CD4-positive, alpha-beta T cell treated with Interleukin-4 for 1 hour (primary cell): Measurements from ENCODE around the gene PACRG.
"Not testable (repeated sequence)": the region's sequence is repeated elsewhere in the genome, so short reads cannot be mapped to it uniquely, and the experiment has no call there.

ENCODE experiments used
- DNase-seq, 2 donors: peaks; one replicate each; pipeline ENCODE4 v3.0.0-alpha.2; 2020 to 2022

PACRG gene

DNA sequence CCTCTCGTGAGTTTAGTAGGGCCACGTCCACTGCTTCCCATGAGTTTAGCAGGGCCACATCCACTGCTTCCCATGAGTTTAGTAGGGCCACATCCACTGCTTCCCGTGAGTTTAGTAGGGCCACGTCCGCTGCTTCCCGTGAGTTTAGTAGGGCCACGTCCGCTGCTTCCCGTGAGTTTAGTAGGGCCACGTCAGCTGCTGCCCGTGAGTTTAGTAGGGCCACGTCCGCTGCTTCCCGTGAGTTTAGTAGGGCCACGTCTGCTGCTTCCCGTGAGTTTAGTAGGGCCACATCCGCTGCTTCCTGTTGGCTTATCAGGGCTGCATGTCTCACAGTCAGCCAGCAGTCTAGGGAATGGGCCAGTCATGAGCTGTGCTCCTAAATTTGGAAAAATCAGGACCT, 573.1 kb downstream of the PACRG start:
- no peak for DNase-seq

DNA sequence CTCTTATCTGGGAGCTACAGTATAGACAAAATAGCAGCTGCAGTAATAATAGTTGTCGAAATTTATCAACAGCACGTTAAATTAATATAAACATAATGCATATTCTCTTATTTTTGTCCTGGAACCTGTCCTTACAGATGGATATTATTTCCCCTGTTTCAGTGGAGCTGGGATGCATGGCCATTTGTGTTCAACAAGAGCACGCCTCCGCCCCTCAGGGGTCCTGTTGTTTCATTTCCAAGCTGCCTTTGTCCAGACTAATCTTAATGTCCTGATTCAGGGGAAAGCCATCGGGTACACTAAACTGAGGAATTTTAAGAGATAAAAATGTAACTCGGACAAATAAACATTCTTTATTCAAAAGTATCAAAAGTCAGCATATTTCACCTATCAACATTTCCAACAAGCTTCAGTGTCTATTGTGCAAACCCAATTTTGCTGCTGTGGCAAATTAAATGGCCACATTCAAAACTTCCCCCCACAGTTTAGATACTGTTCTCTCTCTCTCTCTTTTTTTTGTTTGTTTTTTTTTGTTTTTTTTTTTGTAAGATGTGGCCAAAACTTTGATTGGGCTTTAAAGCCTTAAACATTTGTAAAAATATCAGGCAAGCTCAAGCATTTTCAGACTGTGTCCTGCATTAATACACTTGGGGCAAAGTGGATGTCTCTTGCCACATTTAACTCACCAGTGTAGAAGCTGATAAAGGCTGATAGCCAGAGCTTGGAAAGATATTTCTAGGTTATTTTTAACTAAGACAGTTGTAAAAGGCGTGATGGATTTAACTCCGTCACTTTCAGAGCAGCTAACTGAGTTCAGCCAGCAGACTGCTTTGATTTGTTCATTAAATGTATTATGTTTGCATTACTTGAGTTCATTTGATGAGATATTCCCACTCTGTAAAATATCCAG, 574.2 kb downstream of the PACRG start:
- DNase-seq: no peak

DNA sequence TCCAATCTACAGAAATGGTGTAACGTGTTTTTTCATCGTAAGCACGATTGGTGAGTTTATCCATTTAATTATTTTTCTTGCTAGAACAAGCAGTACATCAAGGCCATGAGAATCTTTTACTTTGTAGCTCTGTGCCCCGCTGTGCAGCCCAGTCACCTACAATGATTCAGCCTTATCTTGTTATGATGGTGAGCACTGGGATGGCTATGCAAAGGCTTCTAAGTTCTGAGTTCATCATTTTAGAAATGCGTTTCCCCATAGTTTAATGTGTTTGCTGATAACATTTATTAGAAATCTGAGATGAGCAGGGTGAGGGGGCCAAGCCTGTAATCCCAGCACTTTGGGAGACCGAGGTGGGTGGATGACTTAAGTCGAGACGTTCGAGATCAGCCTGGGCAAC, 575.0 kb downstream of the PACRG start:
- DNase-seq: no peak

DNA sequence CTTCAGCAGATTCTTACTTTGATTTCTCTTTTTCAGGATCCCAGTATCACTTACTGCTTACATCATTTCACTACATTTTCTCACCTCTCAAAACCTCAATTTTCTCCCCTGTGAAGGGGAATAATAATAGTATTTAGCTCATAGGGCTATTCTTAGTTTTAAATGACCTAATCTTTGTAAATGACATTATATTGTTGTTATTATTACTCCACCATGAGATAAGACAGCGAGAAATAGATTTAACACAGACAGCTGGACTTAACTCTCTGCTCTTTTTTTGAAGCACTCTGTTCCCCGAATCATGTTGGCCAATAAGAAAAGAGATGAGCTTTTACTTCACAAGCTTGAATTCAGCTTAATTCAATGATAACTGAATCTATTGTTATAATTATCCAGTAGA, 578.2 kb downstream of the PACRG start:
- DNase-seq: no peak

DNA sequence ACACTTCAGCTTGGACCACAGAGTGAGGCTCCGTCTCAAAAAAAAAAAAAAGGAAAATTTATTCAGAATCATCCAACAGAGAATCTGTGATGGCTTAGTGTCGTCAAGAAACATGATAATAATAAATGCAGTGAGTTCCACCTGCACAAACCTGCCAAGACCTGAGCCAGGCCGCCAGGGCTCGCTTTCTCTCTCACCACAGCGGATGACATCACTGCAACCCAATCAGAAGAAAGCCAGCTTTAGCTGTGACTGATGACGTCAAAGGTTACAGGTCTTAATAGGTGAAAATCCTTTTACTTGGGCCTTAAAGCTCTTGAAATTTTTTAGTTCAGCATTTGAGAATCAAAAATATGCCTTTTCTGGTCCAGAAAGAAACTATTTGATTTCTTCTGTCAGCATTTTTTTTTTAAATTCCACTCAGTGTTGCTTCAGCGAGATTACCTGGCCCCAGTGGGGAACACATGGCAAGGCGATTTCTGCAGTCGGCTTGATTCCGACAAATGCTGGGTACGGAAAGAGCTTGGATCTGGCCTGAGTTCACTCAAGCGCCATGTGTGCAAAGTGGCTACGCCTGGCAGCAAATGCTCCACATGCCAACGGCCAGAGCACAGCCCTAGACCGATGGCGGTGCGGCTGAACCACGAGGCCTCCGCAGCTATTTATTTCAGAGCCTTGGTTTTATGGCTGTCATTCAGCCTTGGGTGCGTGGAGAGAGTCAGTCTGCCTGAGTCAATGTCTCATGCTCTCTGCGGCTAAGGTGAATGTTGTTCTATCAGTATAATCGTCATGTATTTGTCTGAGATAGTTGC, 581.1 kb downstream of the PACRG start:
- no peak for DNase-seq

DNA sequence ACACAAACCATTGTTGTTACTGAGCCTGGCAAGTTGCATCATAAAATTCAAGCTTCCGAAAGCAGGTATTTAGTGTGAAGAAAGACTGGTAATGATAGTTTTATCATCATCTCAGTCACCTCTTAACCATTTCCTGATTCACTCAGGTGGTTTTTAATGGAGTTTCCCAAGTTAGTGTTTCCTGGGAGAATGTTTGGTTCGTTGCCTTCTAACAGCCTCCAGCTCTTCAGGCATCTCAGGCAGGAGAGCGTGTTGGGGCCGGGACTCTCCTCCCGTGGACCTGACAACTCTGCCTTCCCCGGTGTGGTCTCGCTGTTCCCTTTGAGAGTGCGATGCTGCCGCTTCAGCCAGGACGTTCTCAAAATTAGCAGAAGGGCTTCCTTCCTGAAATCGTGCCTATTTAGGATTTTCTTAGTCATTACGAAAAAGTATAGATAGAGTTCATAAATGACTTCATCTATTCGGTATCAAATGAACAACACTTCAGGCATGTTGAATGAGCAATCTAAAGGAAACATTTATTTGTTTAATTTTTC, 581.8 kb downstream of the PACRG start:
- DNase-seq: no peak

DNA sequence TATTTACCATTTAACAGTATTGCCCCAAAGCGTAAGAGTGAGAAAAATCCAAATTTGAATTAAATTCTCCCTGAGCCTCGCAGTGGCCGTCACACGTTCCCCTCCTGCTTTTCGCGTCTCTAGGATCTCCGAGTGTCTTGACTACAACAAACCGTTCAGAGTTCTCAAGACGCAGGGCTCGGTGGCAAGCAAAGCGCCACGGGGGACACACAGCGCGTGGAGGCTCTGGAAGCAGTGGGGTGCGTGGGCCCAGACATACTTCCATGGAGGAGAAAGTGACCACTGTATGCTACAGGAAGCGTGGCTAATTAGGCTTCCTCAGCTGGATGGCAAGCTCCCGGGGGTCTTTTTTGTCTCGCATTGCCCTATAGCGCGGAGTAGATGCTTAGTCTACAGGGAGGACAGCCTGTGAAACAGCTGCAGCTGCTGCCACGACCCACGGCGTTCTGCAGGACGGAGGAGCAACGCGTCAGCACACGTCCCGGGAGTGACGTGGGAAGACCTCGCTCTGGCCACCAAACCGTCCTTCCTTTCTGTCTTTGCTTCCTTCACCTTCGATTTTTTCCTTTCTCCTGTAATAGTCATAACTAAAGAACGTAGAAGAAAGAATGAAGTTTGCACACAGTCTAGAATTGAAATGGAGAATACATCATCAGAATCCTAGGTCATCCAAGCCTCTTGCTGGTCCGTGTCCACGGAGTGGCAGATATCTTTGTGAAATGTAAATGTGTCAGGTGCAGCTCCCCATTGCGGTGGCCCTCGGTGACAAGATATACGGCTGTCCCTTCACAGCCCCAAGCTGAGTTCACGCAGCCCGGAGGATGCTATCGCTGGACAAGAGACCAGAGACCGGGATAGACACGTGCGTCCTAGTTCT, 582.6 kb downstream of the PACRG start:
- DNase-seq: no peak

DNA sequence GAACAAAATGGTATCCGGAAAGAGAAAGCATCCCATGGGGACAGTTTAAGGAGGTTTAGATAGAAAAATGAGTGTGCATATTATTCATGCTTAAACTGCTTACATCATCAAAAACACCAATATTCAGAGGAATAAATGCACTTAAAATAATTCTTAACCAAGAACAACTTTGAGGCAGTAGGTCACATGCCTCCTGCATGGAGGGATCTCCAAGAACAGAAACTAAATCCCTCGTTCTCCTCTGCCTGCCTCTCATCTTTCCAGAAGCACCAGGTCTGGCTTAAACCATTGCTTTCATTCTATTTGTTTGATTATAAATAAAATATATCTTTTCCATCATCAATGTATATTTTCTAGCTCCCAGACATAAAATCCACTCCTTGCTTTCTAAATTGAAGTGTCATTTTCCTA, 583.2 kb downstream of the PACRG start:
- no peak for DNase-seq

DNA sequence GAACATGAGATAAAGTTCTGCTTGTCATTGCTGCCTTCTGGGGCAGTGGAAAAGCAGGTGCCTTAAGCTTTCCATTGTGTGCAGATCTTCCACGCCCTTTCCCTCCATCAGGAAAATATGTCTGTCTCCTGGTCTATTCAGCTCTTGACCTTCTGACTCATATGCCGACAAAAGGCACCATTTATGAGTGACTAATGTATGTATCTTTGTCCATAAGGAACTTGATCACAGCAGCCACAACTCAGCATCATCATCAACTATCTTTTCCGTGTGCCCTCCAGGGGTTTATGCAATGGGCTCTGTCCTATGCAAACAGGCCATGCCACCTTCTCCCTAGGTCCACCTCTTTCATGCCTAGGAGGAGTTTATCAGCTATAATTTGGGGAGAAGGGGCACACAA, 584.1 kb downstream of the PACRG start:
- no peak for DNase-seq

DNA sequence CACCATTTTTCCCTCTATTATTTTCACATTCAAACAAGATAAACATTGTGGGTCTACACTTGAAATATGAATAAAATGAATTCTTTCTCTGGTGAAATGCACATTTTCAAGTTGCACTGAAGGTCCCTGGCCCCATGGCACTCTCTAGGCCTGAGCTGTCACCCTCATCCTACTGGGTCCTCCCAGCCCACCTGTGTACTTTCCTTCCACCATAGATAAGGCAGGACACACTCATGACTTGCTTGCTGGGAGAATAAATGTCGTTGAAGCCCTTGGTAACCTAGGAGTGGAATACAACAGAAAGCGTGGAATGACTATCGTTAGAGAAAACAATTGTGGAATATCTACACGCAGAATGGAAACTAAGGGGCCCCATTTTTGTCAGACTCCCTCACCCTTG, 585.8 kb downstream of the PACRG start:
- no peak for DNase-seq

DNA sequence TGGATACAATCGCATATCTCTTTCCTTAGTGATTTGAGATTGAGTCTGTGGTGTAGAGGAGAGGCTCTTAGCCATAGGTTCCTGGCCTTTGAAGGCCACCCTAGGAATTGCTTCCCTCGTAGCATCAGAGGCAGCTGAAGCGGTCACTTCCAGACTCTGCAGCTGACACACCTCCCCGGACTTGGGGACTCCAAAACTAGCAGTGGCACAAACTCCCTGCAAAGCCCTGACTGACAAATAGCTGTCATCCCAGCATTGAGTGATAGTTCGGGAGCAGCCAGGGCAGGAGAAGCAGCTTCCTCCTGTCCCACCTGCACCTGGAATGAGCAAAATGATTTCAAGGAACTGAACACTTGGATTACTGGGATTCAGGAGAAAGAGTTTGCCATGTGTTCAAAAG, 586.2 kb downstream of the PACRG start:
- no peak for DNase-seq

DNA sequence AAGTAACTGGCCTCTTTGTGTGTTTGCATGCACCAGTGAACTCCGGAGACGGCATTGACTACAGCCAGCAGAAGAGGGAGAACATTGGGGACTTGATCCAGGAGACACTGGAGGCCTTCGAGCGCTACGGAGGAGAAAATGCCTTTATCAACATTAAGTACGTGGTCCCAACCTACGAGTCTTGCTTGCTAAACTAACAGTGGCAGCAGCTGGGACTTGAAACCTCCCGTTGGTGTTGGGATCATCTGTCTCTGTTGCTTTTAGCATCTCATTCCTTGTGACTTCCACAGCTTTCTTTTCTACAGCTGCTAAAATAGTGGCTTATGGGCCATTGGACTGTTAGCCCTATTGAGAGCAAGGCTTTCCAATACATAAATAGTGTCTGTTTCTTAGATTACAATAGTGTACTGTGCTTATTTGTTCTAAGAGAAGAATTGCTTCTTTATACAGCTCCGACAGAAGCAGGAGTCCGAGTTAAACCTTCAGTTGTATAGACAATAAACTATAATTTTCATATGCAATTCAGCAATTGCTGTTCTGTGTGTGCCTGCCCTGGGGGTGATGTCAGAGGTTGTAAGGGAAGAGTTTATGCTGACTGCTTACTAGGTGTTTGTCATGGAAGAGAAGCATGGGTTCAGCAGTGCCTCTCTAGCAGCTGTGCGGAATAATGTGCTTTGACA, 587.2 kb downstream of the PACRG start:
- no peak for DNase-seq

DNA sequence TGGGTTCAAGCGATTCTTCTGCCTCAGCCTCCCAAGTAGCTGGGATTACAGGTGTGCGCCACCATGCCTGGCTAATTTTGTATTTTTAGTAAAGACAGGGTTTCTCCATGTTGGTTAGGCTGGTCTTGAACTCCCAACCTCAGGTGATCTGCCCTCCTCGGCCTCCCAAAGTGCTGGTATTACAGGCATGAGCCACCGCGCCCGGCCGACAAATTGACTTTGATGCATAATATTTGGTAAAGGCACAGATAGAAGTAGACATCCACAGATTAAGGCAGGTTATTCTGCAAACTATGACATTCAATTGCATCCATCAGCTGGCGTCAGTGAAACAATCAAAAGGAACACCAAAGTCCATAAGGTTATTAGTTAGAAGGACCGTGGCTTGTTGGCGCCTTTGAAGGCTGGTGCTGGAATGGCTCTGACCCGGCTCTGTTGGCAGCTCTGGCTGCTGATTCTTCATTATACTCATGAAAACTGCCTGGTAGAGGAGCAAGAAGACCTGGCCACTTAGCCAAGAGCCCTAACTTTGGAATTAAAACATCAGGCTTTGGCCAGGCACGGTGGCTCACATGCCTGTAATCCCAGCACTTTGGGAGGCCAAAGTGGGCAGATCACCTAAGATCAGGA, 589.2 kb downstream of the PACRG start:
- DNase-seq: not testable (repeated sequence)

DNA sequence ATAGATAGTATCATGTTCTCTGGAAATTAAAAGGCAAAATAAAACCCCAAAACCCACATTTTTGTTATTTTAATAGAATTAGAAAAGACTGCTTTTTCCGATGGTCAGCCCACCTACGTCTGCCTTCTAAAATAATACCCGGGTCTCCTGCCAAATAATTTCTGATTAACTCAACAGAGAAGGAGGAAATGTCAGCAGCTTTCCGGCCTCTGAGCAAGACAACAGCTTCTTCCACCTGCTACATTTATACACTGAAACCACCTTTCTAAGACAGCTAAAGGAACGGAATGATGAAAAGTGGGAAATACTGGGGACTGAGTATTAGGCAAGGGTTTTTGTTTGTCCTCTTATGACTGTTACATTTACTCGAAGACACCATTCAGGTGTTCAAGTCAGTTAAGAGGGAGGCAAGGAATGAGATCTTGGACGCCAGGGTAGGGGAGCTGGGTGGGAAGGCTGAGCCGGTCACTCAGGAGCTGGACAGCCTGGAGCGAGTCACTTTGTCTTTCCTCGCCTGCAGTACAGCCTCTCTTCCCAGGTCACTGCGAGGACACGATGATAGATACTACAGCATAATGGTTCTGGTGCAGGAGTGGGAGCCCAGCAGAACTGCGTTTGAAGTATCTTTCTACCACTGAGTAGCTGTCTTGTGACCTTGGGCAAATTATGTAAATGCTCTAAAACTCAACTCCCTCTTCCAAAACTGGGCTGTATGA, 590.5 kb downstream of the PACRG start:
- no peak for DNase-seq

DNA sequence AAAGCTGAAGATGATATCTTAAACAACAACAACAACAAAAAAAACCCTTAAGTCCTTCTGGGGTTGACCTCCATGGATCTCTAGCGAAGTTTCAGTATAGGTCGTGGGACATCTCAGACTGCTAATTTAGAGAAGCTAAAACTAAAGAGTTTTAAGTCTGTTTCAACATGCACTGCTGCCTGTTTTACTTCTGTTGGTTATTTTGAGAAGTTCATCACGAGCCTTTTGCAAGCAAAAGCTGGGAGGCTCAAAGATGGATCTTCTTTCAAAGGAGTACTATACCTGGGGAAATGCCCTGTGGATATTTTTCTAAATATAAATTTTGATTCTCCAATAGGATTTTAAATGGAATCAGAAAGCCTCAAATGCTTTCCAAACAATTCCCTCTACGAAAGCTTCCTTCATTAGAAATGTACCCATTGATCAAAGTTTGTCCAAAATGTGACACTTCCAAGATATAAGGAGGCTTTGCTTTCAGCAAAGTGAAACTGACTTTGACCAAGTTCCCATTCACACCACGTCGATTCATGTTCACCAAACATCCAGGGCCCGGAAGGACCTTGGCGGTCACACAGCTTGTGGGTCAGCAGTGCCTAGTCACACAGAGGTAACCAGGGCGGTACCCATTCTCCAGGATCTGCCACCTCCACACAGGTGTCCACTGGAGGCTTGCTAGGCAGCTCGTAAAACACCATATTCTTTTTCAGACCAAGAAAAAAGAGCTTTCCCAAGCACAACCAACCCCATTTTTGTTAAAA, 592.0 kb downstream of the PACRG start:
- no peak for DNase-seq

DNA sequence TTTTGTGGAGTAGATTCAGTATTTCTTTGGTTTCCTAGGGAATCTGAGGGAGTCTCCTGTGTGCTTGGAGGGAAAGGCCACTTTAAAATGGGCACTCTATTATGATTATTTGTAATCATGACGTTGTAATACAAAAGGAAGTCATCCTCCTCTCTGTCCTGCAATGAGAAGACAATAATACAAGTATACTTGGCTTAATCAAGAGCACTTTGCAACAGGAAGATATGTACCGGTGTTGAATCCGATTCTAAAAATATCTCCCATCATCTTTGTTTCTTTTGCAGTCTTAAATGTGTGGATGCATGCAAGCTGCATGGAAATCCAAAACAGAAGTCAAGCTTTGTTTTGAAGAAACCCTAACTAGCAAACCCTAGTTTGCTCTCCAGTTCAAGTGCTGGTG, 592.6 kb downstream of the PACRG start:
- DNase-seq: no peak

DNA sequence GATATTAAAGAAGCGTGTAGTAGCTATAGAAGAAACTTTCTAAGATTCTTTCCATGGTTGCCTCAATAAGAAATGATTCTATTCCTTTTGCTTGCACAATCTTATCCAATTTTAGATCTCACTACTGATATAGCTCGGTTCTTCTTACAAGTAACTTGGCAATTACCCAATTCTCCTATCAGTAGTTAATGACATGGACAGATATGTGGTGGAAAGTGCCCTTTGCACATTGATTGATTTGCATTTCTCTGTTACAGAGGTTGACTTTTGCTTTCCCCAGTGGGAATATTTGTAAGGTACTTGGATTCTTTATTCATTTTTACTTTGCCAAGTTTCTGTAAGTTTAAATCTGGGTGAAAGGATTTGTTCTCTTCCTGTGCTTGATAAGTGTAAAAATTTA, 593.0 kb downstream of the PACRG start:
- no peak for DNase-seq

DNA sequence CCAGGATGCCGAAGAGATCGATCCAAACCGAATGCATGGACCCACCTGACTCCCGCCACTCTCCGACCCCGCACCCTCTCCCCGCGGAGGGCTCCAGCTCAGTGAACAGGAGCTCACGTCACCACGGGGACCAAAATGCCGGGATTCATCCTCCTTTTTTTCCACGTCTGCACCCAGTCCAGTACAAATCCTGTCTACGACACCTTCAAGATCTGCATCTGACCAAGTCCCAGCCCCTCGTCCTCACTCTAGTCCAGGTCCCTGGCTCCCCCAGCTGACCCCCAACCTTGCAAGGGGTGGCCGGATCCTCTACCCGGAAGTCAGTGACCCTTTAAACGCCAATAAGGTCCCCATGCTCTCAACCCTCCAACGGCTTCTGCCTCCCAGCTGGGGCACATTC, 593.9 kb downstream of the PACRG start:
- DNase-seq: no peak

DNA sequence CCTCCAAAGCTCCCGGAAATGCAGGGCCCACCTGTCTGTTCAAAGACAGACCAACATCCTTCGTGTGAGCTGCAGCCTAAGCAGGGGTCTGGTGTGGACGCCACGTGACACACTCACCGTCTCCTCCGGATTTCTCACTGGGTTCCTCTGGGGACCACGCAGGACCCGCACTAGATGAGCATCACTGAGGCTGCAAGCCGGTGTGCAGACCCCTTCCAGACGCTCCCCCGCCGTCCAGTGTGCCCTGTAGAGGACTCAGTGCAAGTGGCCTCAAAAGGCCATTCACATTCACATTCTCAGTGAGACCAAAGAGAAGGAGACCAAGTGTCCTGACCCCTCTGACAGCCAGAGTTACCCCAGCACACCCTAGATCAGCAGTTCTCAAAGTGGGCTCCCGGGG, 595.5 kb downstream of the PACRG start:
- DNase-seq: no peak

DNA sequence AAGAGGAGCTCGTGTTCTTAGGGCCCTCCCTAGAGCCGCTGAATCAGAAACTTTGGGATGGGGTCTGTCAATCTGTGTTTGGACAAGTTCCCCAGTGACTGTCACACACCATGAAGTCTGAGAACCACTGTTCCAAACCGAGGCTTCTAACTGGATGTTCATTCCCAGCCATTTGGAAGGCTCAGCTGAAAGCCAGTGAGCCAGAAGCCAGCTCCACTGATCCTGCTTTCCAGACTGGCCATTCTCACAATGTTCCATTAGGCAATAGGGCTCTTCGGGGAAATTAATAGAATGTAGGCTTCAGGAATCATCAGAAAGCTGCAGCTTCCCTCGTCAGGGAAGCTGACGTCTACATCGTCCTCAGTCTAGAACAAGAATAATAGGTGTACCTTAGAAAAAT, 595.9 kb downstream of the PACRG start:
- no peak for DNase-seq
